Mesendoderm (in vitro differentiated cells): ENCODE data around the gene NELFB.

Experiments used
- DNase-seq: peaks from one replicate; pipeline ENCODE4 v3.0.0; 2013
- H2AK5ac ChIP-seq: 2 replicates; pipeline ENCODE4 v1.6.1; 2013; ENCODE audit warnings: low read length, inconsistent platforms
- H2BK120ac ChIP-seq: 2 replicates; pipeline ENCODE4 v1.6.1; 2013; ENCODE audit warnings: low read depth, mild to moderate bottlenecking, low read length, moderate library complexity, mixed read lengths
- H2BK15ac ChIP-seq: replicated peaks from 2 replicates; pipeline ENCODE4 v1.6.1; 2013; ENCODE audit warnings: low read depth, mild to moderate bottlenecking, moderate library complexity
- H2BK5ac ChIP-seq: 2 replicates; pipeline ENCODE4 v1.6.1; 2013; ENCODE audit warnings: low read length, inconsistent platforms
- H3K18ac ChIP-seq: 2 replicates; pipeline ENCODE4 v1.6.1; 2013; ENCODE audit warnings: mild to moderate bottlenecking, low read length, mixed read lengths
- H3K23ac ChIP-seq: one replicate; pipeline ENCODE4 v1.6.1; 2013; ENCODE audit warnings: low read length
- H3K27ac ChIP-seq: 2 replicates; pipeline ENCODE4 v1.5.1; 2013; ENCODE audit warnings: low read depth, mild to moderate bottlenecking, inconsistent platforms, low read length, moderate library complexity
- H3K27me3 ChIP-seq: 2 replicates; pipeline ENCODE4 v1.6.1; 2013; ENCODE audit warnings: low read length, control low read depth, mild to moderate bottlenecking, inconsistent platforms; ENCODE audit not compliant: insufficient read depth, poor library complexity
- H3K36me3 ChIP-seq: 2 replicates; pipeline ENCODE4 v1.6.1; 2013; ENCODE audit warnings: low read length, inconsistent platforms; ENCODE audit not compliant: control insufficient read depth, insufficient read depth
- H3K4ac ChIP-seq: one replicate; pipeline ENCODE4 v1.6.1; 2013; ENCODE audit warnings: low read depth, mild to moderate bottlenecking, low read length, moderate library complexity
- H3K4me1 ChIP-seq: 2 replicates; pipeline ENCODE4 v1.6.1; 2013; ENCODE audit warnings: low read depth, low read length, inconsistent platforms; ENCODE audit not compliant: control insufficient read depth
- H3K4me2 ChIP-seq: 2 replicates; pipeline ENCODE4 v1.6.1; 2013; ENCODE audit warnings: low read length
- H3K4me3 ChIP-seq: 2 replicates; pipeline ENCODE4 v1.5.1; 2013; ENCODE audit warnings: mild to moderate bottlenecking, low read length
- H3K56ac ChIP-seq: one replicate; pipeline ENCODE4 v1.6.1; 2013; ENCODE audit warnings: low read length
- H3K79me1 ChIP-seq: 2 replicates; pipeline ENCODE4 v1.6.1; 2013; ENCODE audit warnings: low read length, inconsistent platforms
- H3K79me2 ChIP-seq: 2 replicates; pipeline ENCODE4 v1.6.1; 2013; ENCODE audit warnings: mild to moderate bottlenecking, low read length; ENCODE audit not compliant: control insufficient read depth, insufficient read depth
- H3K9ac ChIP-seq: 2 replicates; pipeline ENCODE4 v1.6.1; 2013; ENCODE audit warnings: low read length, inconsistent platforms
- H4K5ac ChIP-seq: one replicate; pipeline ENCODE4 v1.6.1; 2013; ENCODE audit warnings: low read length
- H4K8ac ChIP-seq: one replicate; pipeline ENCODE4 v1.6.1; 2013; ENCODE audit warnings: low read depth, mild to moderate bottlenecking, control low read depth, low read length, moderate library complexity
- WGBS: extraction: QIAGEN DNeasy Blood & Tissue Kit; methylation state at CpG from one replicate; pipeline ENCODE4 v1.1.7; 2013; ENCODE audit warnings: low lambda C conversion rate, missing lambda C conversion rate; ENCODE audit not compliant: insufficient coverage; ENCODE audit errors: extremely low coverage; 5-methylcytosine and 5-hydroxymethylcytosine counted together

Gene NELFB

GRCh38 chr9:137229903-137230704 lies 25.0 kb upstream of the NELFB start:
- Histone ChIP-seq H3K4me3 (no peak overlapping the region), H3K56ac (no peak overlapping the region), H3K18ac (no peak overlapping the region), H3K9ac (no peak overlapping the region), H2AK5ac (no peak overlapping the region), H2BK15ac (no peak overlapping the region), H2BK120ac (no peak overlapping the region), H3K79me2 (no peaks in the 10 kb centered on the region), H4K5ac (no peak overlapping the region), H3K36me3 (no peaks in the 10 kb centered on the region), H3K4me2 (no peak overlapping the region), H3K27ac (no peak overlapping the region), H3K23ac (no peak overlapping the region), H3K4me1 (no peaks in the 10 kb centered on the region), H3K79me1 (no peaks in the 10 kb centered on the region), H3K27me3 (no peaks in the 10 kb centered on the region), H3K4ac (no peak overlapping the region), H4K8ac (no peak overlapping the region), H2BK5ac (no peak overlapping the region)
- no CpG with 5 or more reads among the region's 31 CpGs for WGBS
- no peak for DNase-seq

- H3K4me1 ChIP-seq: no peaks in the 10 kb centered on the region
- H2BK120ac ChIP-seq: no peak within 1 kb of the TSS
- H3K79me1 ChIP-seq: no peaks in the 10 kb centered on the region
- DNase-seq: no peak
- no peaks in the 10 kb centered on the region for H3K36me3 ChIP-seq
- no peak within 1 kb of the TSS for H3K27ac ChIP-seq
- no peaks in the 10 kb centered on the region for H3K79me2 ChIP-seq
- no peaks in the 10 kb centered on the region for H3K27me3 ChIP-seq
- H3K18ac ChIP-seq: no peak within 1 kb of the TSS
- H2AK5ac ChIP-seq: no peak within 1 kb of the TSS
- no peak within 1 kb of the TSS for H4K8ac ChIP-seq
- H3K56ac ChIP-seq: no peak within 1 kb of the TSS
- no peak within 1 kb of the TSS for H3K4me2 ChIP-seq
- H2BK15ac ChIP-seq: no peak within 1 kb of the TSS
- H3K4ac ChIP-seq: no peak within 1 kb of the TSS
- no peak within 1 kb of the TSS for H2BK5ac ChIP-seq
- no peak within 1 kb of the TSS for H3K9ac ChIP-seq
- H4K5ac ChIP-seq: no peak within 1 kb of the TSS
- WGBS: no CpG with 5 or more reads among the region's 14 CpGs
- no peak within 1 kb of the TSS for H3K4me3 ChIP-seq
- no peak within 1 kb of the TSS for H3K23ac ChIP-seq
These were observed 24.3 kb upstream of the NELFB start, which contains the start of gene SLC34A3 for GRCh38 chr9:137230705-137231371. SLC34A3 (plus strand) TSS chr9:137230901; CDS start chr9:137231703, 802 bp downstream.

- H3K4me1 ChIP-seq: no peaks in the 10 kb centered on the region
- no CpG with 5 or more reads among the region's 23 CpGs for WGBS
- no peak overlapping the region for H3K4ac ChIP-seq
- no peak overlapping the region for H2BK5ac ChIP-seq
- no peak overlapping the region for H4K8ac ChIP-seq
- H3K18ac ChIP-seq: no peak overlapping the region
- no peaks in the 10 kb centered on the region for H3K79me2 ChIP-seq
- H2AK5ac ChIP-seq: no peak overlapping the region
- no peak for DNase-seq
- no peak overlapping the region for H3K4me3 ChIP-seq
- H3K27me3 ChIP-seq: no peaks in the 10 kb centered on the region
- no peaks in the 10 kb centered on the region for H3K79me1 ChIP-seq
- H3K27ac ChIP-seq: no peak overlapping the region
- H3K56ac ChIP-seq: no peak overlapping the region
- H3K4me2 ChIP-seq: no peak overlapping the region
- H3K23ac ChIP-seq: no peak overlapping the region
- no peak overlapping the region for H3K9ac ChIP-seq
- no peaks in the 10 kb centered on the region for H3K36me3 ChIP-seq
- no peak overlapping the region for H2BK15ac ChIP-seq
- H4K5ac ChIP-seq: no peak overlapping the region
- H2BK120ac ChIP-seq: no peak overlapping the region
These were observed 23.6 kb upstream of the NELFB start for GRCh38 chr9:137231372-137232039.

- Histone ChIP-seq H4K8ac (no peak overlapping the region), H3K79me1 (no peaks in the 10 kb centered on the region), H3K36me3 (no peaks in the 10 kb centered on the region), H3K4me1 (peaks cover 2% of the 10 kb centered on the region), H3K23ac (no peak overlapping the region), H3K4me2 (no peak overlapping the region), H2AK5ac (no peak overlapping the region), H2BK120ac (no peak overlapping the region), H2BK5ac (no peak overlapping the region), H3K27me3 (no peaks in the 10 kb centered on the region), H3K56ac (no peak overlapping the region), H2BK15ac (no peak overlapping the region), H3K27ac (no peak overlapping the region), H3K18ac (no peak overlapping the region), H3K4me3 (no peak overlapping the region), H4K5ac (no peak overlapping the region), H3K9ac (no peak overlapping the region), H3K79me2 (no peaks in the 10 kb centered on the region), H3K4ac (no peak overlapping the region)
- DNase-seq: no peak
- no CpG with 5 or more reads among the region's 10 CpGs for WGBS
These were observed 23.0 kb upstream of the NELFB start for GRCh38 chr9:137232101-137232500.

- Histone ChIP-seq H4K8ac (no peak overlapping the region), H2BK15ac (no peak overlapping the region), H3K79me2 (no peaks in the 10 kb centered on the region)
These were observed 22.6 kb upstream of the NELFB start for GRCh38 chr9:137232510-137232909.

More at GRCh38 chr9:137232510-137232909, 22.6 kb upstream of the NELFB start:
- Histone ChIP-seq H3K4me1 (peaks cover 2% of the 10 kb centered on the region), H2BK120ac (no peak overlapping the region), H3K9ac (no peak overlapping the region), H3K4me2 (no peak overlapping the region), H3K27me3 (no peaks in the 10 kb centered on the region), H4K5ac (no peak overlapping the region), H3K18ac (no peak overlapping the region), H2BK5ac (no peak overlapping the region), H2AK5ac (no peak overlapping the region), H3K56ac (no peak overlapping the region), H3K4ac (no peak overlapping the region), H3K4me3 (no peak overlapping the region), H3K27ac (no peak overlapping the region), H3K79me1 (no peaks in the 10 kb centered on the region), H3K36me3 (no peaks in the 10 kb centered on the region), H3K23ac (no peak overlapping the region)
- DNase-seq: no peak
- no CpG with 5 or more reads among the region's 24 CpGs for WGBS
